Common myeloid progenitor, CD34-positive (primary cell): ENCODE data around the gene GRK6.
"Not testable (repeated sequence)": the region's sequence is repeated elsewhere in the genome, so short reads cannot be mapped to it uniquely, and the experiment has no call there.

Experiments used
- CTCF ChIA-PET: fragments of 350-600 bp; sonication (Branson Sonifier 250); formaldehyde crosslinking; loops from one replicate; lab custom pipeline; 2021; ENCODE audit warnings: antibody characterized with exemption; lab: Charles Lee
- POLR2A ChIA-PET: fragments of 350-600 bp; sonication (Branson Sonifier 250); formaldehyde crosslinking; loops from one replicate; lab custom pipeline; 2021; ENCODE audit warnings: antibody characterized with exemption; lab: Charles Lee
- DNase-seq, 3 donors: peaks; one replicate each; pipeline versions ENCODE4 v3.0.0 to v3.0.0-alpha.2; 2013
- H3K27ac ChIP-seq, 2 experiments: 1 replicate in 1 of 2; 2 replicates in 1 of 2; pipeline ENCODE4 v1.7.0; 2013; ENCODE audit warnings: inconsistent platforms in 2 of 2, low read length in 2 of 2, mild to moderate bottlenecking in 2 of 2, low read depth in 1 of 2, moderate library complexity in 1 of 2; ENCODE audit not compliant: severe bottlenecking in 2 of 2, insufficient read depth in 1 of 2, poor library complexity in 1 of 2
- H3K27me3 ChIP-seq, 5 experiments: replicated peaks in 2 of 5; 1 replicate in 3 of 5; 2 replicates in 2 of 5; pipeline versions ENCODE4 v1.6.1 to v1.7.0; 2013; ENCODE audit warnings: low read length in 4 of 5, mild to moderate bottlenecking in 2 of 5, moderate library complexity in 2 of 5, inconsistent platforms in 1 of 5; ENCODE audit not compliant: insufficient read depth in 5 of 5, control insufficient read depth in 4 of 5
- H3K36me3 ChIP-seq, 4 experiments: 1 replicate in 2 of 4; 2 replicates in 2 of 4; pipeline versions ENCODE4 v1.6.1 to v1.7.0; 2013; ENCODE audit warnings: low read length in 3 of 4, control low read depth in 1 of 4, mild to moderate bottlenecking in 1 of 4; ENCODE audit not compliant: control insufficient read depth in 4 of 4, insufficient read depth in 4 of 4
- H3K4me1 ChIP-seq, 4 experiments: 1 replicate in 3 of 4; 2 replicates in 1 of 4; pipeline versions ENCODE4 v1.6.1 to v1.7.1; 2013; ENCODE audit warnings: low read length in 3 of 4, mild to moderate bottlenecking in 3 of 4, control low read depth in 1 of 4, inconsistent platforms in 1 of 4, moderate library complexity in 1 of 4; ENCODE audit not compliant: control insufficient read depth in 4 of 4, insufficient read depth in 4 of 4; ENCODE audit errors: control extremely low read depth in 1 of 4
- H3K4me3 ChIP-seq, 7 experiments: 1 replicate in 4 of 7; 2 replicates in 3 of 7; pipeline versions ENCODE4 v1.5.1 to v1.7.0; 2013; ENCODE audit warnings: mild to moderate bottlenecking in 7 of 7, low read length in 6 of 7, moderate library complexity in 6 of 7, inconsistent platforms in 2 of 7, low read depth in 2 of 7, control low read depth in 1 of 7; ENCODE audit not compliant: insufficient read depth in 4 of 7, control insufficient read depth in 1 of 7; ENCODE audit errors: extremely low read depth in 1 of 7
- H3K9me3 ChIP-seq, 5 experiments: 1 replicate in 4 of 5; 2 replicates in 1 of 5; pipeline versions ENCODE4 v1.6.1 to v1.7.1; 2013; ENCODE audit warnings: low read length in 4 of 5, mild to moderate bottlenecking in 2 of 5, inconsistent platforms in 1 of 5, low read depth in 1 of 5, moderate library complexity in 1 of 5; ENCODE audit not compliant: control insufficient read depth in 4 of 5, insufficient read depth in 2 of 5; ENCODE audit errors: control extremely low read depth in 1 of 5
- WGBS: methylation state at CpG from one replicate; pipeline ENCODE4 v1.1.5; 2013; ENCODE audit not compliant: insufficient coverage; 5-methylcytosine and 5-hydroxymethylcytosine counted together

GRK6 gene

GRCh38 chr5:177485753-177486152, 59.3 kb downstream of the GRK6 start:
- H3K27ac ChIP-seq, DNase-seq, POLR2A ChIA-PET, H3K27me3 ChIP-seq, H3K9me3 ChIP-seq, H3K4me3 ChIP-seq, H3K4me1 ChIP-seq: not testable (repeated sequence)
- CTCF ChIA-PET: interaction anchor here (0.6 to 18.3 kb wide), 5 partner anchors 8 to 590 kb away, joined by 3 to 206 read pairs (median 5); partner anchors contain the start of gene DOK3
- 83% methylated on average over 3 of the region's 3 CpGs for WGBS
- H3K36me3 ChIP-seq: peaks cover 7 to 53% (median 18%) of the 10 kb centered on the region in 4 experiments

- H3K4me3 ChIP-seq: no peak overlapping the region
- no peaks in the 10 kb centered on the region for H3K4me1 ChIP-seq
- no peaks in the 10 kb centered on the region for H3K9me3 ChIP-seq
- no peak overlapping the region for H3K27ac ChIP-seq
- DNase-seq: no peak
- 100% methylated on average over 2 of the region's 3 CpGs for WGBS
- CTCF ChIA-PET: interaction anchor here (0.8 to 18.3 kb wide), 6 partner anchors 9 to 40 kb away, joined by 3 to 206 read pairs (median 4); partner anchors contain the start of genes DOK3 and PRR7
- no peaks in the 10 kb centered on the region for H3K27me3 ChIP-seq
- POLR2A ChIA-PET: no interaction called here
- H3K36me3 ChIP-seq: peaks cover 7 to 58% (median 20%) of the 10 kb centered on the region in 4 experiments
These were observed 59.8 kb downstream of the GRK6 start for GRCh38 chr5:177486256-177486655.

- Histone ChIP-seq H3K9me3 (no peaks in the 10 kb centered on the region), H3K36me3 (peaks cover 7 to 59% (median 22%) of the 10 kb centered on the region in 4 experiments), H3K4me3 (no peak overlapping the region), H3K27me3 (no peaks in the 10 kb centered on the region), H3K27ac (no peak overlapping the region), H3K4me1 (no peaks in the 10 kb centered on the region)
- no peak for DNase-seq
- CTCF ChIA-PET: interaction anchor here (1.4 to 18.3 kb wide), 5 partner anchors 10 to 30 kb away, joined by 3 to 206 read pairs (median 4); partner anchors contain the start of gene DOK3
- 96% methylated on average over 7 of the region's 8 CpGs for WGBS
- POLR2A ChIA-PET: no interaction called here
These were observed 60.7 kb downstream of the GRK6 start for GRCh38 chr5:177487144-177487543.

- POLR2A ChIA-PET: no interaction called here
- no peak overlapping the region for H3K27ac ChIP-seq
- H3K4me1 ChIP-seq: peaks cover 0 to under 1% (median 0%) of the 10 kb centered on the region in 4 experiments
- H3K9me3 ChIP-seq: no peaks in the 10 kb centered on the region
- no peaks in the 10 kb centered on the region for H3K27me3 ChIP-seq
- CTCF ChIA-PET: interaction anchor here (0.7 to 18.3 kb wide), 8 partner anchors 10 to 31 kb away, joined by 3 to 206 read pairs (median 4); partner anchors contain the start of gene DOK3
- no peak overlapping the region for H3K4me3 ChIP-seq
- DNase-seq: peak in 2 of 3 donors; percentile 46 to 49
- peaks cover 7 to 64% (median 23%) of the 10 kb centered on the region in 4 experiments for H3K36me3 ChIP-seq
- WGBS: 91% methylated on average over 14 of the region's 15 CpGs
These were observed 61.5 kb downstream of the GRK6 start for GRCh38 chr5:177487975-177488374.

GRCh38 chr5:177489119-177489716, 62.7 kb downstream of the GRK6 start:
- 87% methylated on average over 22 of the region's 26 CpGs for WGBS
- no peak for DNase-seq
- H3K4me3 ChIP-seq: no peak overlapping the region
- no peaks in the 10 kb centered on the region for H3K9me3 ChIP-seq
- peaks cover 7 to 58% (median 21%) of the 10 kb centered on the region in 4 experiments for H3K36me3 ChIP-seq
- POLR2A ChIA-PET: interaction anchor here (1.2 kb wide), 1 partner anchor 10 kb away, joined by 5 read pairs; no protein-coding TSS in a partner anchor
- peaks cover 0 to 12% (median 5%) of the 10 kb centered on the region in 4 experiments for H3K4me1 ChIP-seq
- no peak overlapping the region for H3K27ac ChIP-seq
- no peaks in the 10 kb centered on the region for H3K27me3 ChIP-seq
- CTCF ChIA-PET: interaction anchor here (0.7 to 18.3 kb wide), 8 partner anchors 8 to 118 kb away, joined by 3 to 206 read pairs (median 4); partner anchors contain the start of genes DOK3 and PDLIM7

GRCh38 chr5:177490311-177490991, 64.0 kb downstream of the GRK6 start:
- Histone ChIP-seq H3K36me3 (peaks cover 7 to 55% (median 20%) of the 10 kb centered on the region in 4 experiments), H3K4me1 (peaks cover 0 to 25% (median 18%) of the 10 kb centered on the region in 4 experiments), H3K9me3 (no peaks in the 10 kb centered on the region), H3K27me3 (no peaks in the 10 kb centered on the region), H3K4me3 (no peak overlapping the region), H3K27ac (no peak overlapping the region)
- POLR2A ChIA-PET: interaction anchor here (1.2 kb wide), 1 partner anchor 12 kb away, joined by 5 read pairs; no protein-coding TSS in a partner anchor
- CTCF ChIA-PET: interaction anchor here (1.5 to 18.3 kb wide), 4 partner anchors 13 to 101 kb away, joined by 3 to 206 read pairs (median 22); partner anchors contain the start of gene DOK3
- no peak for DNase-seq
- 93% methylated on average over 14 of the region's 15 CpGs for WGBS
